Measurements from ENCODE around the gene TOMM34.

DNA sequence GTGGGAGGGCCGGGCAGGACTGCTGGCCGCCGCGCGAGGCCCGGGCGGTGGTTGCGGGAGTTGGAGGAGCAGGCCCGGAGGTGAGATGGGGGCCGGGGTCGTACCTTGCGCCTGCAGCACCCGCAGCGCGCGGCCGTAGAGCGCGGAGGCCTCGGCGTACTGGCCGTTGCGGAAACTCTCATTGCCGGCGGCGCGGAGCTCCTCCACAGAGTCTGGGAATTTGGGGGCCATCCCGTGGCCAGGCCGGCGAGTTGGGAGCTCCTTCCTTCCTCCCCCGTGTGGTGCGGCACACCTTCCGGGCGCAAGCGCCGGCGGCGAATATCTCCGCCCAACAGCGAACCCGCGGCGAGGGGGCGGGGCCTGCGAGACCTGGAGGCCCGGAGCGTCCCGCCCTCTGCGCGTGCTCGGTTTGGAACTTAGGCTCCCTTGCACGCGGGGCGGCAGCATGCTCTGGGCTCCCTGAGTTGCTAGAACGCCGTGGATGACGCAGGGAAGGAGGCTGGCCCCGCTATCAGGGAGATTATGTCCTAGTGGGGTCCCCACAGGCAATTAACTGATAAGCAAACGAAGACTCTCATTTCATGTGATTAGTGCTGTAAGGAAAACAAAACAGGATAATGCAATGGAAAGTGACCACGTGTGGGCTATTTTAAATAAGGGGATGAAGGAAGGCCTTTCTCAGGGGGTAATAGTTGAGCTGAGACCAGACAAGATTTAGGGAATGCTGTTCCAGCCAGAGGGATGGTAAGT is at the start of gene TOMM34:
- TF ChIP-seq CTCF (conservative IDR thresholded peaks at IDR 0.05; ENCODE audit: low read length), result no peak
- TF ChIP-seq EZH2phosphoT487 (IDR thresholded peaks at IDR 0.05; ENCODE audit: borderline replicate concordance), result no peak

Data from Loucy (cell line).